ENCODE data around the gene PCDHB9. TPM values are rescaled to one million over a fixed set of nuclear protein-coding genes. Genes with fewer than 3 reads are reported as not detected.
"Not testable (repeated sequence)": the region's sequence is repeated elsewhere in the genome, so short reads cannot be mapped to it uniquely, and the experiment has no call there.

Gene PCDHB9
- polyA plus RNA-seq, 1 donor: 0.73 TPM

DNA sequence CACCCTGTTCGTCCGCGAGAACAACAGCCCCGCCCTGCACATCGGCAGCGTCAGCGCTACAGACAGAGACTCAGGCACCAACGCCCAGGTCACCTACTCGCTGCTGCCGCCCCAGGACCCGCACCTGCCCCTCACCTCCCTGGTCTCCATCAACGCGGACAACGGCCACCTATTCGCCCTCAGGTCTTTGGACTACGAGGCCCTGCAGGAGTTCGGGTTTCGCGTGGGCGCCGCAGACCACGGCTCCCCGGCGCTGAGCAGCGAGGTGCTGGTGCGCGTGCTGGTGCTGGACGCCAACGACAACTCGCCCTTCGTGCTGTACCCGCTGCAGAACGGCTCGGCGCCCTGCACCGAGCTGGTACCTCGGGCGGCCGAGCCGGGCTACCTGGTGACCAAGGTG is 49.0 kb downstream of the PCDHB9 start:
- H3K4me3 ChIP-seq (ENCODE audit: low read length); H3K27ac ChIP-seq (ENCODE audit: low read length); H3K4me1 ChIP-seq (ENCODE audit: control insufficient read depth, insufficient read depth, low read length); H3K36me3 ChIP-seq (ENCODE audit: control insufficient read depth, insufficient read depth, low read length); DNase-seq: not testable (repeated sequence)
- WGBS (ENCODE audit: insufficient coverage, low lambda C conversion rate): no CpG with 5 or more reads among the region's 40 CpGs
- Histone ChIP-seq H3K27me3 (ENCODE audit: control insufficient read depth, insufficient read depth, low read length) (peaks cover 11% of the 10 kb centered on the region), H3K9me3 (ENCODE audit: control insufficient read depth, low read depth, low read length) (peaks cover 20% of the 10 kb centered on the region)

DNA sequence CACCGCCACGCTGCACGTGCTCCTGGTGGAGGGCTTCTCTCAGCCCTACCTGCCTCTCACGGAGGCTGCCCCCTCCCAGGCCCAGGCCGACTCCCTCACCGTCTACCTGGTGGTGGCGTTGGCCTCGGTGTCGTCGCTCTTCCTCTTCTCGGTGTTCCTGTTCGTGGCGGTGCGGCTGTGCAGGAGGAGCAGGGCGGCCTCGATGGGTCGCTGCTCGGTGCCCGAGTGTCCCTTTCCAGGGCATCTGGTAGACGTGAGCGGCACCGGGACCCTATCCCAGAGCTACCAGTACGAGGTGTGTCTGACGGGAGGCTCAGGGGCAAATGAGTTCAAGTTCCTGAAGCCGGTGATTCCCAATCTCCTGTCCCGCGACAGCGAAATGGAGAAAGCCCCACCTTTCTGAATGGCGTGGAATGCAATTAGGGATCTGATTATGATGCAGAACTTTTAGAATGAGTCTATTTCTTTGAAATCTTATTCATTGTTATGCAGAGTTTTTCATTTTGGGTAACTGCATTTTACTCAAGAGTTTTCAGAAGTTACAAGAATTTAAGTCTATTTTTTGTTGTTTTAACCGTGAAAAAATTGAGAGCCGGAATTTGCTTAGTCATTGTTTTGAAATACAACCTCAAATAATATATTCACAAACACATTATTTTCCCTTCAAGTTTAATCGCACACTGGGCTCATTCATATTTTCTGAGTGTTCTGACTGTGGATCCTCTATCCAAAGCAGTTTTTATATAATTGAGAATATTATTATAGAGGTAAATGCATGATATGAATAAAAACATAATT is 49.8 kb downstream of the PCDHB9 start:
- no peak for DNase-seq
- H3K36me3 ChIP-seq (ENCODE audit: control insufficient read depth, insufficient read depth, low read length): no peaks in the 10 kb centered on the region
- H3K4me3 ChIP-seq (ENCODE audit: low read length): no peak overlapping the region
- 56% methylated on average over 2 of the region's 32 CpGs for WGBS (ENCODE audit: insufficient coverage, low lambda C conversion rate)
- no peaks in the 10 kb centered on the region for H3K4me1 ChIP-seq (ENCODE audit: control insufficient read depth, insufficient read depth, low read length)
- H3K9me3 ChIP-seq (ENCODE audit: control insufficient read depth, low read depth, low read length): peaks cover 27% of the 10 kb centered on the region
- peaks cover 11% of the 10 kb centered on the region for H3K27me3 ChIP-seq (ENCODE audit: control insufficient read depth, insufficient read depth, low read length)
- no peak overlapping the region for H3K27ac ChIP-seq (ENCODE audit: low read length)

Other genes with a start within 250 kb of the PCDHB9 start
- gene PCDHAC2, start 220.7 kb upstream of the PCDHB9 start, polyA plus RNA-seq: 2.4 TPM
- gene PCDHB1, start 135.8 kb upstream of the PCDHB9 start, polyA plus RNA-seq: 0.31 TPM
- 1.7 TPM for gene PCDHB2, start 92.5 kb upstream of the PCDHB9 start, polyA plus RNA-seq
- 1.1 TPM for gene PCDHB3, start 86.7 kb upstream of the PCDHB9 start, polyA plus RNA-seq
- 1.6 TPM for gene PCDHB4, start 65.3 kb upstream of the PCDHB9 start, polyA plus RNA-seq
- 2.1 TPM for gene PCDHB5, start 52.0 kb upstream of the PCDHB9 start, polyA plus RNA-seq
- 0.96 TPM for gene PCDHB6, start 37.1 kb upstream of the PCDHB9 start, polyA plus RNA-seq
- gene PCDHB7, start 14.5 kb upstream of the PCDHB9 start, polyA plus RNA-seq: 1.3 TPM
- gene PCDHB8, start 9.4 kb upstream of the PCDHB9 start, polyA plus RNA-seq: 0.67 TPM
- 1.1 TPM for gene PCDHB16, start 4.8 kb upstream of the PCDHB9 start, polyA plus RNA-seq
- 2.9 TPM for gene PCDHB10, start 5.2 kb downstream of the PCDHB9 start, polyA plus RNA-seq
- 1.1 TPM for gene PCDHB11, start 12.5 kb downstream of the PCDHB9 start, polyA plus RNA-seq
- 1.2 TPM for gene PCDHB12, start 21.6 kb downstream of the PCDHB9 start, polyA plus RNA-seq
- gene PCDHB13, start 26.8 kb downstream of the PCDHB9 start, polyA plus RNA-seq: 1.4 TPM
- gene PCDHB14, start 36.2 kb downstream of the PCDHB9 start, polyA plus RNA-seq: 2.7 TPM
- 3.0 TPM for gene PCDHB15, start 58.2 kb downstream of the PCDHB9 start, polyA plus RNA-seq
- 0.04 TPM for gene SLC25A2, start 116.9 kb downstream of the PCDHB9 start, polyA plus RNA-seq
- 88.9 TPM for gene TAF7, start 133.6 kb downstream of the PCDHB9 start, polyA plus RNA-seq
- gene PCDHGA1, start 143.4 kb downstream of the PCDHB9 start, polyA plus RNA-seq: 0.30 TPM
- gene PCDHGA2, start 151.6 kb downstream of the PCDHB9 start, polyA plus RNA-seq: 1.3 TPM
- 0.96 TPM for gene PCDHGA3, start 156.7 kb downstream of the PCDHB9 start, polyA plus RNA-seq
- 0.52 TPM for gene PCDHGB1, start 162.9 kb downstream of the PCDHB9 start, polyA plus RNA-seq
- 0.79 TPM for gene PCDHGA4, start 167.9 kb downstream of the PCDHB9 start, polyA plus RNA-seq
- 1.0 TPM for gene PCDHGB2, start 172.8 kb downstream of the PCDHB9 start, polyA plus RNA-seq
- gene PCDHGA5, start 177.0 kb downstream of the PCDHB9 start, polyA plus RNA-seq: 1.5 TPM
- 0.85 TPM for gene PCDHGB3, start 183.1 kb downstream of the PCDHB9 start, polyA plus RNA-seq
- gene PCDHGA6, start 186.7 kb downstream of the PCDHB9 start, polyA plus RNA-seq: 1.9 TPM
- 0.69 TPM for gene PCDHGA7, start 195.6 kb downstream of the PCDHB9 start, polyA plus RNA-seq
- gene PCDHGB4, start 200.5 kb downstream of the PCDHB9 start, polyA plus RNA-seq: 1.4 TPM
- gene PCDHGA8, start 205.5 kb downstream of the PCDHB9 start, polyA plus RNA-seq: 0.19 TPM
- gene PCDHGB5, start 210.8 kb downstream of the PCDHB9 start, polyA plus RNA-seq: 1.8 TPM
- gene PCDHGA9, start 215.6 kb downstream of the PCDHB9 start, polyA plus RNA-seq: 1.9 TPM
- gene PCDHGB6, start 220.9 kb downstream of the PCDHB9 start, polyA plus RNA-seq: 2.9 TPM
- gene PCDHGA10, start 225.8 kb downstream of the PCDHB9 start, polyA plus RNA-seq: 2.1 TPM
- 3.6 TPM for gene PCDHGB7, start 230.5 kb downstream of the PCDHB9 start, polyA plus RNA-seq
- 1.4 TPM for gene PCDHGA11, start 233.9 kb downstream of the PCDHB9 start, polyA plus RNA-seq
- gene PCDHGA12, start 243.3 kb downstream of the PCDHB9 start, polyA plus RNA-seq: 0.81 TPM

Data from large intestine (tissue), 3 donors.